Measurements from ENCODE around the gene NTN1.

DNA sequence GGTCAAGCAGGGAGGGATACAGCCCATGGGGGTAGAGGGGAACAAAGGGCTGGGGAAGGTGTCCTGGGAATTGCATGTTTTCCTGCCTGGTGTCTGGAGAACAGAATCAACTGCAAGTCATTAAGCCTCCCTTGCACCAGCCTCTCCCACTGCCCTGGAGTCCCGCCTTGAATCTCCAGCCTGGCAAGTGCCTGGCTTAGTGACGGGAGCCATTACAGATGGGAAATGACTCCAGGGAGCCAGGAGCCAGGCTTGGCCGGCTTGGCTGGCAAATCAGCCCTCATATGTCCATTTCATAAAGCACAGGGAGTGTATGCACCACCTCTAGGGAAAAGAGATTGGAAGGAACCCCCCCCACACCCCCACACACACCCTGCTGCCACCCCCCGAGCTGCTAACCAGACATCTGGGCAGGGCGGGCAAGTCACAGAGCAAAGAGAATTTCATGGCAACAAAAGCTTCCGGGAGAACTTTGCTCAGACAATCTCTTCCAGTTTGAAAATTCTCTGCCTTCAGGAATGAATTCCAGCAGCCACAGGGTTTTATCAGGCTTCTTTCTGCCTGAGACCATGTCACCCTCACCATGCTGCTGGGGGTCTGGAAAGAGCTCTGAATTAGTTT lies 127.7 kb downstream of the NTN1 start:
- TF ChIP-seq ZNF169 (tag by site-specific recombination; IDR thresholded peaks at IDR 0.05) (no peak), ZNF629 (tag by site-specific recombination; IDR thresholded peaks at IDR 0.05) (no peak), SETDB1 (IDR thresholded peaks at IDR 0.05; ENCODE audit: insufficient read length, low read length) (no peak), ZNF530 (tag by site-specific recombination; IDR thresholded peaks at IDR 0.05; ENCODE audit: low read depth) (no peak), ZBTB7A (tag by site-specific recombination; IDR thresholded peaks at IDR 0.05; ENCODE audit: low read depth) (no peak)
- TF ChIP-seq, protein P1, sequence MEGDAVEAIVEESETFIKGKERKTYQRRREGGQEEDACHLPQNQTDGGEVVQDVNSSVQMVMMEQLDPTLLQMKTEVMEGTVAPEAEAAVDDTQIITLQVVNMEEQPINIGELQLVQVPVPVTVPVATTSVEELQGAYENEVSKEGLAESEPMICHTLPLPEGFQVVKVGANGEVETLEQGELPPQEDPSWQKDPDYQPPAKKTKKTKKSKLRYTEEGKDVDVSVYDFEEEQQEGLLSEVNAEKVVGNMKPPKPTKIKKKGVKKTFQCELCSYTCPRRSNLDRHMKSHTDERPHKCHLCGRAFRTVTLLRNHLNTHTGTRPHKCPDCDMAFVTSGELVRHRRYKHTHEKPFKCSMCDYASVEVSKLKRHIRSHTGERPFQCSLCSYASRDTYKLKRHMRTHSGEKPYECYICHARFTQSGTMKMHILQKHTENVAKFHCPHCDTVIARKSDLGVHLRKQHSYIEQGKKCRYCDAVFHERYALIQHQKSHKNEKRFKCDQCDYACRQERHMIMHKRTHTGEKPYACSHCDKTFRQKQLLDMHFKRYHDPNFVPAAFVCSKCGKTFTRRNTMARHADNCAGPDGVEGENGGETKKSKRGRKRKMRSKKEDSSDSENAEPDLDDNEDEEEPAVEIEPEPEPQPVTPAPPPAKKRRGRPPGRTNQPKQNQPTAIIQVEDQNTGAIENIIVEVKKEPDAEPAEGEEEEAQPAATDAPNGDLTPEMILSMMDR (tag by site-specific recombination; IDR thresholded peaks at IDR 0.05) = no peak
- TF ChIP-seq, protein P2, sequence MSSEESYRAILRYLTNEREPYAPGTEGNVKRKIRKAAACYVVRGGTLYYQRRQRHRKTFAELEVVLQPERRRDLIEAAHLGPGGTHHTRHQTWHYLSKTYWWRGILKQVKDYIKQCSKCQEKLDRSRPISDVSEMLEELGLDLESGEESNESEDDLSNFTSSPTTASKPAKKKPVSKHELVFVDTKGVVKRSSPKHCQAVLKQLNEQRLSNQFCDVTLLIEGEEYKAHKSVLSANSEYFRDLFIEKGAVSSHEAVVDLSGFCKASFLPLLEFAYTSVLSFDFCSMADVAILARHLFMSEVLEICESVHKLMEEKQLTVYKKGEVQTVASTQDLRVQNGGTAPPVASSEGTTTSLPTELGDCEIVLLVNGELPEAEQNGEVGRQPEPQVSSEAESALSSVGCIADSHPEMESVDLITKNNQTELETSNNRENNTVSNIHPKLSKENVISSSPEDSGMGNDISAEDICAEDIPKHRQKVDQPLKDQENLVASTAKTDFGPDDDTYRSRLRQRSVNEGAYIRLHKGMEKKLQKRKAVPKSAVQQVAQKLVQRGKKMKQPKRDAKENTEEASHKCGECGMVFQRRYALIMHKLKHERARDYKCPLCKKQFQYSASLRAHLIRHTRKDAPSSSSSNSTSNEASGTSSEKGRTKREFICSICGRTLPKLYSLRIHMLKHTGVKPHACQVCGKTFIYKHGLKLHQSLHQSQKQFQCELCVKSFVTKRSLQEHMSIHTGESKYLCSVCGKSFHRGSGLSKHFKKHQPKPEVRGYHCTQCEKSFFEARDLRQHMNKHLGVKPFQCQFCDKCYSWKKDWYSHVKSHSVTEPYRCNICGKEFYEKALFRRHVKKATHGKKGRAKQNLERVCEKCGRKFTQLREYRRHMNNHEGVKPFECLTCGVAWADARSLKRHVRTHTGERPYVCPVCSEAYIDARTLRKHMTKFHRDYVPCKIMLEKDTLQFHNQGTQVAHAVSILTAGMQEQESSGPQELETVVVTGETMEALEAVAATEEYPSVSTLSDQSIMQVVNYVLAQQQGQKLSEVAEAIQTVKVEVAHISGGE (tag by site-specific recombination; conservative IDR thresholded peaks at IDR 0.05; ENCODE audit: low read depth) = no peak
- TF ChIP-seq, protein P3, sequence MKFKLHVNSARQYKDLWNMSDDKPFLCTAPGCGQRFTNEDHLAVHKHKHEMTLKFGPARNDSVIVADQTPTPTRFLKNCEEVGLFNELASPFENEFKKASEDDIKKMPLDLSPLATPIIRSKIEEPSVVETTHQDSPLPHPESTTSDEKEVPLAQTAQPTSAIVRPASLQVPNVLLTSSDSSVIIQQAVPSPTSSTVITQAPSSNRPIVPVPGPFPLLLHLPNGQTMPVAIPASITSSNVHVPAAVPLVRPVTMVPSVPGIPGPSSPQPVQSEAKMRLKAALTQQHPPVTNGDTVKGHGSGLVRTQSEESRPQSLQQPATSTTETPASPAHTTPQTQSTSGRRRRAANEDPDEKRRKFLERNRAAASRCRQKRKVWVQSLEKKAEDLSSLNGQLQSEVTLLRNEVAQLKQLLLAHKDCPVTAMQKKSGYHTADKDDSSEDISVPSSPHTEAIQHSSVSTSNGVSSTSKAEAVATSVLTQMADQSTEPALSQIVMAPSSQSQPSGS (tag by site-specific recombination; IDR thresholded peaks at IDR 0.05; ENCODE audit: low read depth) = no peak

Data from HEK293 (cell line).